Measurements from ENCODE around the gene LIN7C. TPM values are rescaled to one million over a fixed set of nuclear protein-coding genes. Genes with fewer than 3 reads are reported as not detected.
A peak's percentile ranks its signal among the peaks of the same experiment; 100 is the strongest.
"Not testable (repeated sequence)": the region's sequence is repeated elsewhere in the genome, so short reads cannot be mapped to it uniquely, and the experiment has no call there.

Gene LIN7C
- total RNA-seq, 2 donors from 2014 or later, result 16.9 to 23.5 TPM

- no peak for ATAC-seq (replicated peaks in 1 of 2)
- H3K27me3 Mint-ChIP-seq (ENCODE audit: low read depth), result peaks cover 17% of the 10 kb centered on the region
These were observed 42.3 kb downstream of the LIN7C start for GRCh38 chr11:27464289-27464696.

GRCh38 chr11:27462543-27462942, 44.0 kb downstream of the LIN7C start:
- Mint-ChIP-seq H3K27me3 (ENCODE audit: low read depth) (peaks cover under 1% of the 10 kb centered on the region), H3K4me1 (ENCODE audit: low read depth) (no peaks in the 10 kb centered on the region), H3K27ac (no peak overlapping the region), H3K36me3 (ENCODE audit: insufficient read depth in 2 of 2) (no peaks in the 10 kb centered on the region), H3K4me3 (no peak overlapping the region), H3K9me3 (no peaks in the 10 kb centered on the region)
- DNase-seq (no peak), ATAC-seq (replicated peaks in 1 of 2) (no peak)

More at GRCh38 chr11:27464289-27464696, 42.3 kb downstream of the LIN7C start:
- Mint-ChIP-seq H3K4me1 (ENCODE audit: low read depth) (no peaks in the 10 kb centered on the region), H3K36me3 (ENCODE audit: insufficient read depth in 2 of 2) (no peaks in the 10 kb centered on the region), H3K4me3 (no peak overlapping the region), H3K9me3 (no peaks in the 10 kb centered on the region), H3K27ac (no peak overlapping the region)
- DNase-seq, result no peak

GRCh38 chr11:27460158-27460978, 46.2 kb downstream of the LIN7C start:
- DNase-seq, result no peak
- H3K4me3 Mint-ChIP-seq, result no peak overlapping the region
- H3K4me1 Mint-ChIP-seq (ENCODE audit: low read depth), result no peaks in the 10 kb centered on the region
- H3K27ac Mint-ChIP-seq, result no peak overlapping the region
- no peak for ATAC-seq (replicated peaks in 1 of 2)
- no peaks in the 10 kb centered on the region for H3K36me3 Mint-ChIP-seq (ENCODE audit: insufficient read depth in 2 of 2)
- no peaks in the 10 kb centered on the region for H3K9me3 Mint-ChIP-seq
- peaks cover 9% of the 10 kb centered on the region for H3K27me3 Mint-ChIP-seq (ENCODE audit: low read depth)

- no peaks in the 10 kb centered on the region for H3K36me3 Mint-ChIP-seq (ENCODE audit: insufficient read depth in 2 of 2)
- no peak overlapping the region for H3K4me3 Mint-ChIP-seq
- H3K27ac Mint-ChIP-seq, result no peak overlapping the region
- ATAC-seq (replicated peaks in 1 of 2) (no peak), DNase-seq (no peak)
- H3K9me3 Mint-ChIP-seq, result no peaks in the 10 kb centered on the region
- H3K4me1 Mint-ChIP-seq (ENCODE audit: low read depth), result no peaks in the 10 kb centered on the region
- peaks cover 10% of the 10 kb centered on the region for H3K27me3 Mint-ChIP-seq (ENCODE audit: low read depth)
These were observed 47.4 kb downstream of the LIN7C start for GRCh38 chr11:27459191-27459590.

- ATAC-seq (replicated peaks in 1 of 2) (no peak), DNase-seq (no peak)
- H3K36me3 Mint-ChIP-seq (ENCODE audit: insufficient read depth in 2 of 2), result no peaks in the 10 kb centered on the region
- no peak overlapping the region for H3K27ac Mint-ChIP-seq
- H3K27me3 Mint-ChIP-seq (ENCODE audit: low read depth), result peaks cover 10% of the 10 kb centered on the region
- no peaks in the 10 kb centered on the region for H3K4me1 Mint-ChIP-seq (ENCODE audit: low read depth)
- H3K9me3 Mint-ChIP-seq, result peaks cover 0 to 1% of the 10 kb centered on the region in 2 donors
- H3K4me3 Mint-ChIP-seq, result no peak overlapping the region
These were observed 48.4 kb downstream of the LIN7C start for GRCh38 chr11:27458182-27458581.

- ATAC-seq (replicated peaks in 1 of 2) (no peak), DNase-seq (no peak)
- H3K9me3 Mint-ChIP-seq, result peaks cover 0 to 1% of the 10 kb centered on the region in 2 donors
- no peaks in the 10 kb centered on the region for H3K4me1 Mint-ChIP-seq (ENCODE audit: low read depth)
- H3K27me3 Mint-ChIP-seq (ENCODE audit: low read depth), result peaks cover 10% of the 10 kb centered on the region
- no peak overlapping the region for H3K4me3 Mint-ChIP-seq
- no peaks in the 10 kb centered on the region for H3K36me3 Mint-ChIP-seq (ENCODE audit: insufficient read depth in 2 of 2)
- H3K27ac Mint-ChIP-seq, result no peak overlapping the region
These were observed 49.7 kb downstream of the LIN7C start for GRCh38 chr11:27456795-27457329.

- H3K4me3 Mint-ChIP-seq, result no peak overlapping the region
- no peaks in the 10 kb centered on the region for H3K36me3 Mint-ChIP-seq (ENCODE audit: insufficient read depth in 2 of 2)
- peaks cover 0 to 1% of the 10 kb centered on the region in 2 donors for H3K9me3 Mint-ChIP-seq
- no peak overlapping the region for H3K27ac Mint-ChIP-seq
- ATAC-seq (replicated peaks in 1 of 2) (no peak), DNase-seq (no peak)
- peaks cover 10% of the 10 kb centered on the region for H3K27me3 Mint-ChIP-seq (ENCODE audit: low read depth)
- no peaks in the 10 kb centered on the region for H3K4me1 Mint-ChIP-seq (ENCODE audit: low read depth)
These were observed 50.3 kb downstream of the LIN7C start for GRCh38 chr11:27456140-27456794.

- Mint-ChIP-seq H3K27me3 (ENCODE audit: low read depth) (peaks cover 10% of the 10 kb centered on the region), H3K4me1 (ENCODE audit: low read depth) (no peaks in the 10 kb centered on the region), H3K36me3 (ENCODE audit: insufficient read depth in 2 of 2) (no peaks in the 10 kb centered on the region), H3K27ac (no peak overlapping the region), H3K9me3 (peaks cover 0 to 1% of the 10 kb centered on the region in 2 donors), H3K4me3 (no peak overlapping the region)
- no peak for DNase-seq
- ATAC-seq (replicated peaks in 1 of 2), result no peak
These were observed 50.9 kb downstream of the LIN7C start for GRCh38 chr11:27455667-27456066.

- ATAC-seq (replicated peaks in 1 of 2) (no peak), DNase-seq (no peak)
- H3K27me3 Mint-ChIP-seq (ENCODE audit: low read depth), result peaks cover 10% of the 10 kb centered on the region
- H3K36me3 Mint-ChIP-seq (ENCODE audit: insufficient read depth in 2 of 2), result no peaks in the 10 kb centered on the region
- H3K9me3 Mint-ChIP-seq, result peaks cover 0 to 1% of the 10 kb centered on the region in 2 donors
- H3K4me1 Mint-ChIP-seq (ENCODE audit: low read depth), result no peaks in the 10 kb centered on the region
- H3K4me3 Mint-ChIP-seq, result no peak overlapping the region
- peak overlapping the region; percentile 13 for H3K27ac Mint-ChIP-seq
These were observed 52.9 kb downstream of the LIN7C start for GRCh38 chr11:27453701-27454100.

- peaks cover 0 to 1% of the 10 kb centered on the region in 2 donors for H3K9me3 Mint-ChIP-seq
- ATAC-seq (replicated peaks in 1 of 2) (no peak), DNase-seq (no peak)
- no peak overlapping the region for H3K4me3 Mint-ChIP-seq
- no peaks in the 10 kb centered on the region for H3K4me1 Mint-ChIP-seq (ENCODE audit: low read depth)
- peaks cover 10% of the 10 kb centered on the region for H3K27me3 Mint-ChIP-seq (ENCODE audit: low read depth)
- no peaks in the 10 kb centered on the region for H3K36me3 Mint-ChIP-seq (ENCODE audit: insufficient read depth in 2 of 2)
- H3K27ac Mint-ChIP-seq, result no peak overlapping the region
These were observed 54.4 kb downstream of the LIN7C start for GRCh38 chr11:27452147-27452546.

- DNase-seq, result no peak
- Mint-ChIP-seq H3K36me3 (ENCODE audit: insufficient read depth in 2 of 2) (no peaks in the 10 kb centered on the region), H3K9me3 (peaks cover 0 to 1% of the 10 kb centered on the region in 2 donors), H3K27me3 (ENCODE audit: low read depth) (peaks cover 10% of the 10 kb centered on the region), H3K4me3 (no peak overlapping the region), H3K4me1 (ENCODE audit: low read depth) (no peaks in the 10 kb centered on the region), H3K27ac (no peak overlapping the region)
- no peak for ATAC-seq (replicated peaks in 1 of 2)
These were observed 55.2 kb downstream of the LIN7C start for GRCh38 chr11:27451244-27451965.

- H3K27me3 Mint-ChIP-seq (ENCODE audit: low read depth); ATAC-seq (replicated peaks in 1 of 2); DNase-seq; H3K27ac Mint-ChIP-seq; H3K4me1 Mint-ChIP-seq (ENCODE audit: low read depth); H3K4me3 Mint-ChIP-seq; H3K36me3 Mint-ChIP-seq (ENCODE audit: insufficient read depth in 2 of 2); H3K9me3 Mint-ChIP-seq: not testable (repeated sequence)
These were observed 58.4 kb downstream of the LIN7C start for GRCh38 chr11:27448184-27448540.

Measured in activated T-cell treated with anti-CD3 and anti-CD28 coated beads, Interleukin-2, amount 50 U/mL, for 72 hours (primary cell).